ENCODE results near the gene DENND1B.

DENND1B gene

DNA sequence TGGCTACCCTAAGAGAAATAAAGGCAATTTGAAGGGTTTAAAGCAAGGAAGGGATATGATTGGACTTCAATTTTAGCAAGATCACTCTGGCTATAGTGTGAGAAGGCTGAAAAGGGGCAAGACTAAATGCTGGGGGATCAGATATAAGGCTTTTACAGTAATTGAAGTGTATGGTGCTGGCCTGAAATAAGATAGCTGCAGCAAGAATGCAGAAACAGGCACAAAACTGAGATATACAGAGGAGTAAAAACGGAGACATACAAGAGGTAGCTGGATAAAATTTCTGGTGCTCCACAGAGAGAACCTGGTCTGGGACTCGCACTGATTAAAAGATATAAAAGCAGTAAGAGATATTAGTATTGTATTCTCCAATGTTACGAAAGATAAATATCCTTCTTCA is 92.0 kb downstream of the DENND1B start:
- no peak for DNase-seq

DNA sequence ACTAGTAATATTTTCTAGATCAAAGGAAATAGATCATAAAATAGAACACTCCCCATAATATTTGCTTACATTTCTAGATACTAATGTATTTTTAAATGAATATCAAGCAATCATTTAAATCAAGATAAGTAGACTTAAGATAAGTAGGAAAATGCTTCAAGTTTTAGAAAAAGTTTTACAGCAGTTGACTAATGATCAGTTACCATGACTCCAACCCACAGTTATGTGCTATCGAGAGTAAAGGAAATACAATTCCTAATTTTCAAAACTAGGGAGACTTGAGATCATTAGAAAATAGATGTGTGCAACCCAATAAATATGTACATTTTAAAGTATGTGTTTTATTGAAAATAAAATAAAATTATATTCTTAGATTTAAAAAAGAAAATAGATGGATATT is 95.0 kb downstream of the DENND1B start:
- no peak for DNase-seq

DNA sequence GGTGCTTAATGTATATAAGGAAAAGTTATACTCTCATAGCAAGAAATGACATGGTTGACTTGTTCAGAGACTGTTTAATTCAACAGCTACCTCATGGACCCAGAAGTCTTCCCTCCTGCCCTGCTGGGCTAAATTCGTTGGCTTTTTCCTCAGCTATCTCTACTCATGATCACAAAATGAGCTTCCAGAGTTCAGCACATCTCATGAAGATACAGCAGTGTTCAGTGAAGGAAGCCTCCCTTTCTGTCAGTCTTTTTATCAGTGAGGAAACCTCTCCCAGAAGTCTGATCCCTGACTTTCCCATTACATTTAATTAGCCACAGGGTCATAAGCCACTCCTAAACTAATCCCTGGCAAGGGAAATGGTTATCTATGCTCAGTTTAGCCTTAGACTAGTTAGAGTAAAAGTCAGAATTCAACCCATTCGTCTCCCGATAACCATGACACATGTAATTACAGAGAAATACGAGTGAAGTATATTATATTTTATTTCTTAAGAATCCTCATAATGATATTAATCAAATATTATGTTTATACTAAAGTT is 97.5 kb downstream of the DENND1B start:
- no peak for DNase-seq

DNA sequence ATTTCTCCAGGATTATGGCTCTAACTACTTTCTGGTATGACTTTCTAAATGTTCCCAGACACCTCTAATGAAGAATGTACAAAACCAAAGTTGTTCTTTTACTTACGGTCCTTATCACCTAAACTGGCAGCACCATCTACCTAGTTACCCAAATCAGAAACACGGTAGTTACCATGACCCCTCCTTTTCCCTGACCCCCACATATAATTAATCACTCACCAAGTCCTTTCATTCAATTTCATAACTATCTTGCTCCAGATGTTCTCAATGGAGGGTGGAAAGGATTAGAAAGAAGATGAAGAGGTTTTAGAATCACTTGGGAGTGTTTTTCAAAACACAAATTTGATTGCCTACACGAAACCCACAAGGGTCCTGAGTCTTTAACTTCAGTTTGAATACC is 98.0 kb downstream of the DENND1B start:
- no peak for DNase-seq

DNA sequence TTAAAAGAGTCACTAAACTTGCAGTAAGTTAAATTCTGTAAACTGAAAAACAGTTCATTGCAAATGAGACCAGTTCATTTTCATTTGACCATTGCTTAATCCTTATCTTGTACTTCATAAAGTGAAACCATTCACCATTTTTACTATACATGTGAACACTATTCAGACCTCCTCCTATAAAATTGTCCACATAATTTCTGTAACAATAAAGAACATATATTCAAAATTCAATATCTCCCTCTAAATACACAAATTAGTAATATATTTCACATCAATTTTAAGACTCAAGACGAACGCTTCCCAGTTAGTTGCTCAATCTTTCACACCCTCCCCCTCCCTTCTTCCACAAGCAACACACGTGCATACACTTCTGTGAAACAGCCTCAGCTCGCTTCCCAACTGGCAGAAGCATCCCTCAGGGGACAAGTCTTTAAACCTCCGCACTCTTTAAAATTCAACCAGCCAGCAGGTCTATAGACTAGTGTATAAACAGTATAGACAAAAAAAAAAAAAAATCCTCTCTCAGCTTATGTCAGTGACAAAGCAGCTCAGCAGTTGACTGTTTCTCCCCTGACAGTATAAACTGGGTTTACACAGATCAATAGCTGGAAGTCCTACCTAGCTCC is 99.6 kb downstream of the DENND1B start:
- DNase-seq = no peak

DNA sequence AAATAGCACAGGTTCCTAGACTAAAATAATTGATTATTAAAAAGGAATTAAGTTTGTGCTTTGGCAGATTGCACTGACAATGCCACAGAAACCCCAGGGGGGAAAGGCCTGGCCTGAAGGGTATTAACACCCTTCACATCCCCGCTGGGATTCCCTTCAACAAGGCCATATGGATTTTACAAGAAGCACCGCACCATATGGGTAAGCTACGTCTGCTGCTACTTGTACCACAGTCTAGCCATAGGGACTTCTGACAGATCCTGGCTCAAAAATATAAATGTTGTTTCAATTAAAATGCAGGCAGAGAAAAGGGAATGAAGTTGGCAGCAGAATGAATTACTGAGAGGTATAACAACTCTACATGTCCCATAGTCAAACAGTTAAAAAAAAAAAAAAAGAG is 101.0 kb downstream of the DENND1B start:
- DNase-seq = no peak

DNA sequence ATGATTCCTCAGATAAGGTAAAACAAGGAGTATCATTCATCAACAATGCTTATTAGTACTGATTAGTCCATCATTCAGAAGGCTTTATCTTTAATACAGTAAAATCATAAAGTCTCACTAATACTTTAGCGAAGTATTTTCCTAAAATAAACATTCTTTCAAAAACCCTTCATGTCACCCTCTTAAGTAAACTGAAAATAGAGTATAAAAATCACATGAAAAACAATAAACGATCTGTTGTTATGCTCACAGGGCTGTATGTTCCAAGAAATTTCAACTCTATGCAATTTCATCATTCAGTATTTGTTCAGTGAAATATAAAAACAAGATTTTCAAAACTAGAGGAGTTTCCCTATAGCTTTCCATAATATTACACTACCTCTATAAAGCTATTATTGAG is 102.0 kb downstream of the DENND1B start:
- DNase-seq = no peak

DNA sequence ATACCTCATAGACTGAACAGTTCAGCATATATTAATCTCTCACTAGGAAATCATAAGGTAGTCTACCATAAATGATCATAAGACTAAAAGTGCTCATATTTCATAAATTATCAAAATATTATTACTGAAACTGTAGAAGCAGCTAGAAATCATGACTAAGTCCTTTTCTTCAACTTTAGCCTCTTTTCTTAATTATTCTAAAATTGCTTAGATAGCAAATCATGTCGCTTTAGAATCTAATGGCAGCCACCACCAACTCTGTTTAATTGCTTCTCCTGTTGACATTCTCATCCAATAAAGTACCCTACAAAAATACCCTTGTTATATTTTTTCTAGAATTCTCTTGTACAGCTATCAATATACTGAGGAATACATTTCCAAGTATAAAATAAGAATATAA is 102.9 kb downstream of the DENND1B start:
- no peak for DNase-seq

DNA sequence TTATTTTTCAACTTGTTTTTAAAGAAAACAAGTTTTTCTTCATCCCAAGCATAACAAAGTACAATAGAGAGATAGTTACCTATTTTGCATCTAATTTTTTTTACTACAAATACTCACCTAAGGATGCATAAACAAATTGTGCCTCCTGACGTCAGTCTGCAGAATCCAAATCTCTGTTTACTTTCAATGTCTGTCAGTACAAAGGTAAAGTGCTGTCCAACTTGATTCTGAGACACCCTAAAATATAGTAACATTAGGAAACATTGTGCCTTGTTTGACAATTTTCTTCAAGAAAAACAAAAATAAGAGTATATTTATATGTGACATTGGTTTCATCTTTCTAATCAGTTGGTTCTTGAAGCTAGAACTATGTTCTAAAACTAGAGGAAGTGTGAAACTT is 103.4 kb downstream of the DENND1B start:
- no peak for DNase-seq

DNA sequence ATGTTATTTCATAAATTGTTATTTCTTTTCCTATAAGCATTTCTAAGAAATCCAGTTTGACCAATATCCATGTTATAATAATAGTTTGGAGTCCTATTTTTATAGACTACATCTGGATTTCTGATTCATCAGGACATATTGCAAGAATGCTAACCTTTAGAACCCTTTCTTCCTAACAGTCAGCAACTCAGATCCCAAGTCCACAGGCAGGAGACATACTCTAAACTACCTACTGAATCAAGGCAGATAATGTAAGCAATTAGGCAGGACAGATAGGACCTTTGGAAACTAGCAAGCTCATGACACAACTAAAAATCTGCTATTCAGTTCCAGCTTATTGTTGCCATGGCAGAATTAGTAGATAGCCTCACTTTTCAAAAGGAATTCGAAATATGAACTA is 104.1 kb downstream of the DENND1B start:
- DNase-seq = no peak

DNA sequence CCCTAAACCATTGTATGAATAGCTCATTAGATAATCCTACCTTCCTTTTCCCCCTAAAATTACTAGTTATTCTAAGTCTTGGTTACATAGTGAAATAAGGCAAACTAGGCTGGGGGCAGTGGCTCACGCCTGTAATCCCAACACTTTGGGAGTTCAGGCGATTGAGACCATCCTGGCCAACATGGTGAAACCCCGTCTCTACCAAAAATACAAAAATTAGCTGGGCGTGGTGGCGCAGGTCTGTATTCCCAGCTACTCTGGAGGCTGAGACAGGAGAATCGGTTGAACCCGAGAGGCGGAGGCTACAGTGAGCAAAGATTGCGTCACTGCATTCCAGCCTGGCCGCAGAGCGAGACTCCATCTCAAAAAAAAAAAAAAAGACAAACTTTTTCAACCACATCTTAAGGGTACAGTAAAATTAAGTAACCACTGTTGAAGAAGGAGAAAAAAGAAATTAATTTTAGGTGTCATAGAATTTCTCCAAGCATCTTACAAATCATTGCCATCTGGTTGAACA is 108.5 kb downstream of the DENND1B start:
- DNase-seq = no peak

DNA sequence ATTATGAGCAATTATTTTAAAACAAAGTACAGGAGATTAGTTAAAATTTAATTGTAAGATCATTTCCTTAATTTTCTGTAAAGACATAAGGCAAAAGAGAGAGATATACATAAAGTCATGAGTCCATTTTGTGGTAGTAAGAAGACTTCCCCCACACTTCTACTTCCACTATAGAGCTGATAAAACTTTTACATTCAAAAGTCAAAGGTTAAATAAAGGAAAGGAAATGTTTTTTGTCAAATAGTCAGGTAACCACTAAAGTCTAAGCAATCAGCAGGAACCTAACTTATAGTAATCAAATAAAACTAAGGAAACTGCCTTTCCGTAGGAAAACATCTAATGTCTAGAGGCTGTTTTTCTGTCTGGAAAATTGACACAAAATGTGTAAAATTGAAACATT is 110.9 kb downstream of the DENND1B start:
- no peak for DNase-seq

DNA sequence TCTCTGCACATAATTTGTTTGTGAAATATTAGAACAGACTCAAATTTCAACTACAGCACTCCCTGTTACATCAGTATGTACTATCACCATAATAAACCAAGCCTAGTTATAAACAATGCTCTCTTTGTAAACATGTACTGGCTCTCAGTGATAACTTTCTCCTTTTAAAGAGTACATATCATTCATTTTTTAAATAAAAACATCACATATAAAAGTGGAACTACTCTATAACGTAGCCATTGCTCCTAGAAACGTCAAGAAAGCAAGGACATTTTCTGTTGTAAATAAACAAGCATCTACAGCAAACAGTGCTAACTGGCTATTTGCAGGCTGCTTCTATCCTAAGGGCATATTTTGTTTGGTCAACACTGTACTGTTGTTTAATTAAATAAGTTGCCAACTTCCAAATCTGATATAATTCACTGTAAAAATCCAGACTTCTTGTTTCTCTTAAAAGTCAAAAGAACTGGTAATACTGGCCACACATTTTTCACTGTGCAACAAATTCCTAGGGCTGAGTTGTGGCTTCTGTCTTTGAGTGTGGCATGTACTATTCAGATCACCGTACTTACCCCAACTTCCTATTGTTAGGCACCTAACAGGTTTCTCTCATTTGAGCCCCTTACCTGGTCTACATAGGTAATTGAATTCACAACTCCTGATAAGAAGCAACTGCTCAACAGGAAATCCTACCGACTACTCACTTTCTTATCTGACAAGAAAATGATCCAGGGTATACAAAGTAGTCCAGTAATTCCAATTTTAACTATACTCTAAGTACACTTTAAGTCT is 111.9 kb downstream of the DENND1B start:
- DNase-seq = no peak

DNA sequence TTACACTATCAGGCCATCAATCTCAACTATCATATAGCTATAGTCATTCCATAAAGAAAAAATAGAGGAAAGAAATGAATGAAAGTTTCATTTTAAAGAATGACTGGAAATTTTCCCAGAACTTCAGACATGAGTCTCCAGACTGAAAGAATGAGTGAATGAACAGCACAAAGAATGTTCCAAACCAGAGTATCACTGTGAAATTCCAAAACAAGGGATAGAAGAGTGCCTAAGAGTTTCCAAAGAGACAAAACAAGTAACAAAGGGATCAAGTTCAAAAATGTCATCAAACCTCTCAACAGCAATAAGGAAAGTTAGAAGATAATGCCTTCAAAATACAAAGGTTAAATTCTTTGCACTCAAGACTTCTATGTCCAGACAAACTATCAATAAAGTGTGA is 114.9 kb downstream of the DENND1B start:
- DNase-seq = no peak

DNA sequence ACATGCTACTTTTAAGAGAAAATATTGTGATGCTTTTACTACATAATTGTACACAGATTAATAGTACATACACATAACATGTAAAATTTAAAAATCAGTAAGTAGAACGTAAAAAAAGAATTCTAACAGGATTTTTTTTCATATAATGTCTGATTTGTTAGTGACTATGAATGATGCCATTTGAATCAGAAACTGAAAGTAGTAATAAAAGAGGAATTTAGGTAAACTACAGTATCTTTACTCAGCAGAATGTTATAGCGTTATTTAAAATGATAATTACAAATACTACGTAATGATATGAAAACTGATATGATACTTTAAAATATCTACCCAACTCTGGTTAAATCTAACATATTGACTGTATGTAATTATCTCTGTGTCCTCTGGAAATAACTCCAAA is 116.1 kb downstream of the DENND1B start:
- no peak for DNase-seq

DNA sequence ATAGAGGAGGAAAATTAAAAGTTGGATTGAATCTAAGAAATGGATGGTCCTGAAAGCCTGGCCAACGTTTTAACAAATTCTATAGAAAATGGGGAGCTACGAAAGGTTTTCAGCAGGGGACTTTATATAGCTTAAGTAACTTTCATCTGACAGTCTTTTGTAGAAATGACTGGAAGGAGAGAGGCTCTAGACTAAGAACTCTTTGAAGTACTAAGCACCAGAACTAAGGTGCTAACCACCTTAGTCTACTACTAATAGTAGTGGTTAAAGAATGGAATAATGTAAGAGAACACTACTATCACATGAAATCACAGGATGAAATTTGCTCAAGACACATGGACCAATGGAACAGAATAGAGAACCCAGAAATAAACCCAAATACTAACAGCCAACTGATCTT is 126.1 kb downstream of the DENND1B start:
- DNase-seq = no peak

DNA sequence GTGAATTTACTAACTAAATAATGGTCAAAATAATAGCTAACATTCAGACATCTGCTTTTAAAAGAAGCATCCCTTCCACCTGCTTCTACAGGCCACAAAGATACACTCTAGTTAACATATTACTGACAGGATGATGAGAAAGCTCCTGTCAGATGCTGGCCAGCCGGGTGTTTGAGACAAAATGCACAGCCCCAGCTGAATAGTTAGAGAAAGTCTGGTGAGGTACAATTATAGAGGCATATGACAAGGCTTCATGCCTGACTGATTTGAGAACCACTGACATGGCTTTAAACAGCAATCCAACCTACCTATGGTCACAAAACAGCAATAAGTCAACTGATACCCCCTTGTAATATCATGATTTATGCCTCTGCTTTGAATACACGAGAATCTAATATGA is 137.0 kb downstream of the DENND1B start:
- DNase-seq = peak; percentile 18

DNA sequence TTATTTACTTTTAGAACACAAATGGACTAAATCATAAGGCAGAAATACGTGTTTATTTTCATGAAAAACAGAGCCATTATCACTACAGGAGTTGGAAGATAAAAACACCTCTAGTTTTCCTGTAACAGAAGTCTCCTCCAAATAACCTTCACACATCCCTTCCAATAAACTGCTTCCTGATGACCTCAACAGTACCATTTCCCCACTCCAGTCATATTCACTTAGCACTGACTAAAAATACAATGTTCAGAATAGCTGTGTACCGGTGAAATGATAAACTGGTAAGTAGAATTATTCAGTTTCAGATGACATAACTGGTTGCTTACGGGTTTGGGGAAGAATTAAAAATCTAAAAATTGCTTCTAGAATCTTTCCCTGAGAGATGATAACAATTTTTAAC is 137.9 kb downstream of the DENND1B start:
- no peak for DNase-seq

DNA sequence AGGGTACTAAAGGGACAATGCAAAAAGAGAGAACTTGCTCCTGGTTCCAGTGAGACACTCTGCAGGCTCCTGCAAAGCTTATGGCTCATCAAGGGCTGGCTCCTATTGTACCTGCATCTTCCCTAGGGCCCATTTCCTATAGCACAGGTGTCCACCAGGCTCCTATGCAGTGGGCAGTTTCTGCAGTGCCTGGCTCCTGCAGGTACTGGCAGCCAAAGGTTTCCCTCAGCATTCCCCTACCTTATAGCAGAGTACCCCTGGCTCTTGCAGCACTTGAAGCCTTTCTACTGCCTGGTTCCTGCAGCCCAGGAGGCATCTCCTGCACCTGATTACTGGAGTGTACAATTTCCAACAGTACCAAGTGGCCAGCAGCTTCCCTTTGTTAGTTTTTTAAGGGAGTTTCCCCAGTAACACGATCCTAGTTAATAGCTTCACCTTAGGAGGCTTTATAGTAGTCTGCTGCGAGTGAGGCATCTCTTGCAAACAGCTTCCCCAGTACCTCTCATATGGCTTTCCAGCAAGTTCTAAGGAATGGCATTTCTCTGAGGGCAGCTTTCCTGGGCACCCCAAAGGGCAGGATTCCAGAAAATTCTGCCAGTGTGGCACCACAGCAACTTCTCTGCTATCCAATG is 141.7 kb downstream of the DENND1B start:
- DNase-seq = no peak

DNA sequence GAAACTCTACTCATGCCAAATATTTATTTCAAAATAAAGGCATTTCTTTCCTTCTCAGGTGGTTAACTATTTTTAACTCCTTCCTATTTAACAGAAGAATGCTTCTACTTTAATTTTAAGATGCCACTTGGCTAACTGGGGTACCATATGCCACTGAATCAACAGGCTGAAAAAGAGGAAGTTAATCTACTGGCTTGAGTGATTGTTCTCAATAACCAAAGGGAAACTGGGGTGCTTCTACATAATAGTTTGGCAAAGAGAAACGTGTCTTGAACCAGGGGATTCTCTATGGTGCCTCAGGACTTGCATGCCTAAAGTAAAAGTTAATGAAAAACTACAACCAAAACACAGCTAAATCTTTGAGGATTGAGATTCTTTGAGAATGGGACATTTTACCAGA is 142.6 kb downstream of the DENND1B start:
- DNase-seq = no peak

DNA sequence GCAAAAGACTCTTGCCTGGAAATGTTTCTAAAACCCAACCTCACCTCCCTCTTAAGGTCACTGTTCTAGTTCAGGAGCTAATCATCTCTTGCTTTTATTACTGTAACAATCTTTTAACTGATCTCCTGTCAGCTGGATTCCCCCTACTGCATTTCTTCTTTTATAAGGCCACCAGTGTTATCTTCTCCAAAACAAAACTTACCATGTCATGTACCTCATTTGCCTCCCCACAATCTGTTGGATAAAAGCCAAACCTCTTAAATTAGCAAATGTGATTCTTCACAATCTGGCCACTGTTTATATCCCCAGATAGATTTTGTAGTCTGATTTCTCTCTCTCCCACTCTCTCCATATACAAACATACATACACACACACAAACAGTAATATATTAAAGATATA is 143.3 kb downstream of the DENND1B start:
- no peak for DNase-seq

DNA sequence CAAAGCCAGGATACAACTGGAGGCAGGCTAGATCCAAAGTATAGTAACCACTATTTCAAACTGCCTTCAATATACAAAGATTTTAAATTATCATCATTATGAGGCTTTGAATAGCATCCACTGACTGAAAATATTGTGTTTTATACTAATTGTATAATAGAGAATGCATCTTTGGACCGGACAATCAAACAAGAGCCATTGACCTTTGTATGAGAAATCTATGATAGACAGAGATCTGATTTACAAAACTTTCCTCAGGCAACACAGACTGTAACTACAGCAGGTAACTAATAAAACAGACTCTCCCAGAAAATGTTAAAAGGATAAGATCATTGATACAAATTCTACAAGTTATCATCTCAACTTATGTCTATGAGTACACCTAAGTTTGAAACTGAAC is 152.9 kb downstream of the DENND1B start:
- no peak for DNase-seq

DNA sequence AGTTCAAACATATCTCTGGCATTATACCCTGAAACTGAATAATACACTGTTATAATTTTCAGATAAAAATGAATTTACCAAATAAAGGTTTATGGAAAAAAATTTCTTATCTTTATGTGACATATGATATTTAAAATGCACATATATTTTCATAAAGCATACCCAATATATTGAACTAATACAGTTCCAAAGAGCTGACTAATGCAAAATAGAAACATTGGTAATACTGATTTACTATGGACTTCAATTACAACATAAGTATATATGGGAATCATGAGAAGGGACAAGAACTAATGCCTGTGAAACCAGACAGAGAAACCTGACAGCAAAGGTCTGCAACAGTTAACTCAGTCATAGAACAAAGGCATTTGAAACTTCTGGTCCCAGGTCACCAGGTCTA is 153.5 kb downstream of the DENND1B start:
- DNase-seq = no peak

DNA sequence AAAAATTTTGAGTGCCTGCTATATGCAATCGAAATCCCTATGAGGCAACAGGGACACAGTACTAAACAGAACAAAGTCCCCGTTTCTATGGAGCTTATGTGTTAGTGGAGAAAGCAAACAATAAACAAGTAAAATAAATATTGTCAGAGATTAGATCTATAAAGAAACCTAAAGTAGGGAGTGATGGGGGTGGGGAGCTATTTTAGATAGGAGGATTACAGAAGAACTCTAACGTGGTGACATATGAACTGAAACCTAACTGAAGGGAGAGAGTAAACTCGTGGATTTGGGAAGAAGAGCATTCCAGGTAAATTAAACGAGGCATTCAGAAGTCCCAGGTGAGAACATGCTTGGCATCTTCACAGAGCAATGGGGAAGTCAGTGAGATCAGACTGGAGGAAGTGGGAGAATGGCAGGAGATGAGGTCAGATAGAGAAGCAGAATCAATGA is 154.5 kb downstream of the DENND1B start:
- no peak for DNase-seq

Measured in NCI-H1417 treated with DMSO at 0.1 percent for 48 hours (cell line).